HEK293 (cell line): ENCODE data around the gene UFD1.

Experiments used
- GLI4 ChIP-seq: fragments of 450-650 bp; formaldehyde crosslinking; IDR thresholded peaks from 2 replicates; pipeline ENCODE4 v1.5.1; 2016; ENCODE audit warnings: missing biosample characterization, missing genetic modification characterization
- GLIS1 ChIP-seq: fragments of 450-650 bp; formaldehyde crosslinking; IDR thresholded peaks from 2 replicates; pipeline ENCODE4 v1.5.1; 2016; ENCODE audit warnings: missing biosample characterization, missing genetic modification characterization
- HOXD13 ChIP-seq: sonication (generic); formaldehyde crosslinking; IDR thresholded peaks from 2 replicates; pipeline ENCODE4 v1.8.0; 2022; ENCODE audit warnings: missing genetic modification reagents, borderline replicate concordance
- KLF1 ChIP-seq: fragments of 450-650 bp; formaldehyde crosslinking; IDR thresholded peaks from 2 replicates; pipeline ENCODE4 v1.5.1; 2016; ENCODE audit warnings: missing biosample characterization, missing genetic modification characterization
- KLF8 ChIP-seq: fragments of 450-650 bp; formaldehyde crosslinking; IDR thresholded peaks from 2 replicates; pipeline ENCODE4 v1.5.1; 2016; ENCODE audit warnings: missing biosample characterization, missing genetic modification characterization
- MYNN ChIP-seq: fragments of 450-650 bp; formaldehyde crosslinking; IDR thresholded peaks from 2 replicates; pipeline ENCODE4 v1.5.1; 2016; ENCODE audit warnings: missing biosample characterization, missing genetic modification characterization, borderline replicate concordance
- OSR2 ChIP-seq: fragments of 450-650 bp; formaldehyde crosslinking; IDR thresholded peaks from 2 replicates; pipeline ENCODE4 v1.5.1; 2016; ENCODE audit warnings: missing biosample characterization, missing genetic modification characterization
- WT1 ChIP-seq: fragments of 450-650 bp; formaldehyde crosslinking; IDR thresholded peaks from 2 replicates; pipeline ENCODE4 v1.5.1; 2016; ENCODE audit warnings: missing biosample characterization, missing genetic modification characterization
- YY1 ChIP-seq: fragments of 450-650 bp; formaldehyde crosslinking; IDR thresholded peaks from 2 replicates; pipeline ENCODE4 v1.5.1; 2018; ENCODE audit warnings: missing biosample characterization, missing genetic modification characterization
- ZBTB11 ChIP-seq: fragments of 450-650 bp; formaldehyde crosslinking; conservative IDR thresholded peaks from 2 replicates; pipeline ENCODE4 v1.5.1; 2016; ENCODE audit warnings: low read depth, missing biosample characterization, missing genetic modification characterization
- ZBTB21 ChIP-seq: fragments of 450-650 bp; formaldehyde crosslinking; IDR thresholded peaks from 2 replicates; pipeline ENCODE4 v1.5.1; 2017; ENCODE audit warnings: missing biosample characterization, missing genetic modification characterization
- ZBTB8A ChIP-seq: fragments of 450-650 bp; formaldehyde crosslinking; IDR thresholded peaks from 2 replicates; pipeline ENCODE4 v1.5.1; 2016; ENCODE audit warnings: missing biosample characterization, missing genetic modification characterization
- ZNF18 ChIP-seq: fragments of 450-650 bp; formaldehyde crosslinking; IDR thresholded peaks from 2 replicates; pipeline ENCODE4 v1.5.1; 2016; ENCODE audit warnings: missing biosample characterization, missing genetic modification characterization
- ZNF24 ChIP-seq: fragments of 450-650 bp; formaldehyde crosslinking; IDR thresholded peaks from 2 replicates; pipeline ENCODE4 v1.5.1; 2016; ENCODE audit warnings: missing biosample characterization, missing genetic modification characterization
- ZNF266 ChIP-seq: fragments of 450-650 bp; formaldehyde crosslinking; IDR thresholded peaks from 2 replicates; pipeline ENCODE4 v1.5.1; 2016; ENCODE audit warnings: missing biosample characterization, missing genetic modification characterization, low read depth
- ZNF302 ChIP-seq: fragments of 450-650 bp; formaldehyde crosslinking; IDR thresholded peaks from 2 replicates; pipeline ENCODE4 v1.5.1; 2016; ENCODE audit warnings: missing biosample characterization, missing genetic modification characterization, low read depth
- ZNF335 ChIP-seq: fragments of 450-650 bp; formaldehyde crosslinking; conservative IDR thresholded peaks from 2 replicates; pipeline ENCODE4 v1.5.1; 2016; ENCODE audit warnings: missing biosample characterization, missing genetic modification characterization
- ZNF354C ChIP-seq: fragments of 450-650 bp; formaldehyde crosslinking; IDR thresholded peaks from 2 replicates; pipeline ENCODE4 v1.5.1; 2016; ENCODE audit warnings: missing biosample characterization, missing genetic modification characterization, low read depth, borderline replicate concordance
- ZNF391 ChIP-seq: fragments of 450-650 bp; formaldehyde crosslinking; IDR thresholded peaks from 2 replicates; pipeline ENCODE4 v1.5.1; 2016; ENCODE audit warnings: low read depth, missing biosample characterization, missing genetic modification characterization, borderline replicate concordance
- ZNF404 ChIP-seq: fragments of 450-650 bp; formaldehyde crosslinking; IDR thresholded peaks from 2 replicates; pipeline ENCODE4 v1.5.1; 2017; ENCODE audit warnings: missing biosample characterization, missing genetic modification characterization
- ZNF501 ChIP-seq: fragments of 450-650 bp; formaldehyde crosslinking; IDR thresholded peaks from 2 replicates; pipeline ENCODE4 v1.5.1; 2016; ENCODE audit warnings: missing biosample characterization, missing genetic modification characterization
- ZNF571 ChIP-seq: fragments of 450-650 bp; formaldehyde crosslinking; IDR thresholded peaks from 2 replicates; pipeline ENCODE4 v1.5.0; 2017; ENCODE audit warnings: missing biosample characterization, missing genetic modification characterization
- ZNF600 ChIP-seq: fragments of 450-650 bp; formaldehyde crosslinking; IDR thresholded peaks from 2 replicates; pipeline ENCODE4 v1.5.1; 2016; ENCODE audit warnings: missing biosample characterization, missing genetic modification characterization
- ZNF76 ChIP-seq: fragments of 450-650 bp; formaldehyde crosslinking; IDR thresholded peaks from 2 replicates; pipeline ENCODE4; 2016; ENCODE audit warnings: low read depth, missing biosample characterization, missing genetic modification characterization, borderline replicate concordance
- ZNF768 ChIP-seq: fragments of 450-650 bp; formaldehyde crosslinking; IDR thresholded peaks from 2 replicates; pipeline ENCODE4 v1.5.1; 2018; ENCODE audit warnings: missing biosample characterization, mild to moderate bottlenecking, missing genetic modification characterization
- ZNF777 ChIP-seq: fragments of 450-650 bp; formaldehyde crosslinking; IDR thresholded peaks from 2 replicates; pipeline ENCODE4 v1.5.1; 2017; ENCODE audit warnings: missing biosample characterization, missing genetic modification characterization, borderline replicate concordance
- ZNF837 ChIP-seq: fragments of 450-650 bp; formaldehyde crosslinking; IDR thresholded peaks from 2 replicates; pipeline ENCODE4 v1.5.1; 2016; ENCODE audit warnings: missing biosample characterization, missing genetic modification characterization
- ZSCAN18 ChIP-seq: fragments of 450-650 bp; formaldehyde crosslinking; IDR thresholded peaks from 2 replicates; pipeline ENCODE4 v1.5.1; 2016; ENCODE audit warnings: missing biosample characterization, missing genetic modification characterization
- ZSCAN23 ChIP-seq: fragments of 450-650 bp; formaldehyde crosslinking; IDR thresholded peaks from 2 replicates; pipeline ENCODE4 v1.5.1; 2016; ENCODE audit warnings: missing biosample characterization, missing genetic modification characterization
- TF ChIP-seq, protein P1 (sequence below): fragments of 450-650 bp; formaldehyde crosslinking; IDR thresholded peaks from 2 replicates; pipeline ENCODE4 v1.5.1; 2017; ENCODE audit warnings: missing biosample characterization, mild to moderate bottlenecking, missing genetic modification characterization, moderate library complexity
- TF ChIP-seq, protein P2 (sequence below): fragments of 450-650 bp; IDR thresholded peaks from 2 replicates; pipeline ENCODE4 v1.5.1; 2018; ENCODE audit warnings: missing biosample characterization, mild to moderate bottlenecking, missing genetic modification characterization

The UFD1 gene

GRCh38 chr22:19407649-19408606 lies 71.1 kb downstream of the UFD1 start (continued):
- TF ChIP-seq ZNF18 (tag by site-specific recombination): no peak
- TF ChIP-seq, protein P1, sequence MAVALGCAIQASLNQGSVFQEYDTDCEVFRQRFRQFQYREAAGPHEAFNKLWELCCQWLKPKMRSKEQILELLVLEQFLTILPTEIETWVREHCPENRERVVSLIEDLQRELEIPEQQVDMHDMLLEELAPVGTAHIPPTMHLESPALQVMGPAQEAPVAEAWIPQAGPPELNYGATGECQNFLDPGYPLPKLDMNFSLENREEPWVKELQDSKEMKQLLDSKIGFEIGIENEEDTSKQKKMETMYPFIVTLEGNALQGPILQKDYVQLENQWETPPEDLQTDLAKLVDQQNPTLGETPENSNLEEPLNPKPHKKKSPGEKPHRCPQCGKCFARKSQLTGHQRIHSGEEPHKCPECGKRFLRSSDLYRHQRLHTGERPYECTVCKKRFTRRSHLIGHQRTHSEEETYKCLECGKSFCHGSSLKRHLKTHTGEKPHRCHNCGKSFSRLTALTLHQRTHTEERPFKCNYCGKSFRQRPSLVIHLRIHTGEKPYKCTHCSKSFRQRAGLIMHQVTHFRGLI: no peak
- TF ChIP-seq ZNF76: no peak
- no peak for TF ChIP-seq MYNN
- peak; percentile 42 for TF ChIP-seq ZBTB8A (tag by site-specific recombination)
- TF ChIP-seq ZNF600 (tag by site-specific recombination): no peak
- no peak for TF ChIP-seq ZNF571 (tag by site-specific recombination)
- TF ChIP-seq WT1: peak; percentile 91
- no peak for TF ChIP-seq ZSCAN23 (tag by site-specific recombination)
- TF ChIP-seq KLF1 (tag by site-specific recombination): peak; percentile 43
- no peak for TF ChIP-seq ZNF302 (tag by site-specific recombination)
- TF ChIP-seq ZNF837 (tag by site-specific recombination): no peak
- TF ChIP-seq ZNF354C (tag by site-specific recombination): no peak
- no peak for TF ChIP-seq ZNF391 (tag by site-specific recombination)
- no peak for TF ChIP-seq ZNF24 (tag by site-specific recombination)
- no peak for TF ChIP-seq KLF8
- TF ChIP-seq ZNF768: no peak
- TF ChIP-seq GLIS1 (tag by site-specific recombination): peak; percentile 34; the same call in 1 of the 2 replicates
- no peak for TF ChIP-seq OSR2
- no peak for TF ChIP-seq ZSCAN18 (tag by site-specific recombination)
- TF ChIP-seq ZBTB11: no peak
- no peak; the same call in 1 of the 2 replicates for TF ChIP-seq YY1 (tag by site-specific recombination)
- no peak for TF ChIP-seq ZBTB21 (tag by site-specific recombination)
- TF ChIP-seq HOXD13 (CRISPR knock-in tag): no peak
- no peak for TF ChIP-seq ZNF404 (tag by site-specific recombination)
- TF ChIP-seq ZNF335 (tag by site-specific recombination): no peak
- TF ChIP-seq ZNF501 (tag by site-specific recombination): no peak
- no peak for TF ChIP-seq GLI4 (tag by site-specific recombination)
- no peak for TF ChIP-seq ZNF266 (tag by site-specific recombination)
- TF ChIP-seq ZNF777 (tag by site-specific recombination): no peak
- TF ChIP-seq, protein P2, sequence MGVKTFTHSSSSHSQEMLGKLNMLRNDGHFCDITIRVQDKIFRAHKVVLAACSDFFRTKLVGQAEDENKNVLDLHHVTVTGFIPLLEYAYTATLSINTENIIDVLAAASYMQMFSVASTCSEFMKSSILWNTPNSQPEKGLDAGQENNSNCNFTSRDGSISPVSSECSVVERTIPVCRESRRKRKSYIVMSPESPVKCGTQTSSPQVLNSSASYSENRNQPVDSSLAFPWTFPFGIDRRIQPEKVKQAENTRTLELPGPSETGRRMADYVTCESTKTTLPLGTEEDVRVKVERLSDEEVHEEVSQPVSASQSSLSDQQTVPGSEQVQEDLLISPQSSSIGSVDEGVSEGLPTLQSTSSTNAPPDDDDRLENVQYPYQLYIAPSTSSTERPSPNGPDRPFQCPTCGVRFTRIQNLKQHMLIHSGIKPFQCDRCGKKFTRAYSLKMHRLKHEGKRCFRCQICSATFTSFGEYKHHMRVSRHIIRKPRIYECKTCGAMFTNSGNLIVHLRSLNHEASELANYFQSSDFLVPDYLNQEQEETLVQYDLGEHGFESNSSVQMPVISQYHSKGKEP (tag by site-specific recombination): peak; percentile 78; the same call in 1 of the 2 replicates
